Osteoblast (primary cell): ENCODE measurements around the gene GDPD4. TPM values are rescaled to one million over a fixed set of nuclear protein-coding genes. Genes with fewer than 3 reads are reported as not detected.

Experiments used
- DNase-seq: peaks from one replicate; pipeline ENCODE4 v3.0.0; 2011; ENCODE audit warnings: low spot score, mixed read lengths; ENCODE audit not compliant: insufficient read length; ENCODE audit errors: missing footprints
- H2AFZ ChIP-seq: 2 replicates; pipeline ENCODE4 v1.6.0; 2011; ENCODE audit warnings: mild to moderate bottlenecking, low read length
- H3K27ac ChIP-seq: 2 replicates; pipeline ENCODE4 v1.5.1; 2011; ENCODE audit warnings: mild to moderate bottlenecking, low read depth, low read length, moderate library complexity
- H3K27me3 ChIP-seq: 2 replicates; pipeline ENCODE4 v1.6.0; 2012; ENCODE audit warnings: mild to moderate bottlenecking, control low read depth, inconsistent platforms, low read length, moderate library complexity; ENCODE audit not compliant: insufficient read depth
- H3K36me3 ChIP-seq: 2 replicates; pipeline ENCODE4 v1.5.1; 2011; ENCODE audit warnings: mild to moderate bottlenecking, low read length, control low read depth, moderate library complexity; ENCODE audit not compliant: insufficient read depth
- H3K4me1 ChIP-seq: 2 replicates; pipeline ENCODE4 v1.5.1; 2011; ENCODE audit warnings: mild to moderate bottlenecking, low read length, control low read depth, moderate library complexity; ENCODE audit not compliant: insufficient read depth
- H3K4me2 ChIP-seq: 2 replicates; pipeline ENCODE4 v1.6.0; 2011; ENCODE audit warnings: mild to moderate bottlenecking, low read length; ENCODE audit not compliant: insufficient read depth
- H3K4me3 ChIP-seq: fragments of 200-600 bp; sonication (generic); 3 replicates; pipeline ENCODE4 v1.5.1; 2012; ENCODE audit warnings: mild to moderate bottlenecking, low read length, inconsistent platforms; ENCODE audit not compliant: insufficient read depth
- H3K79me2 ChIP-seq: 2 replicates; pipeline ENCODE4 v1.6.0; 2012; ENCODE audit warnings: mild to moderate bottlenecking, low read length, control low read depth, inconsistent platforms; ENCODE audit not compliant: insufficient read depth
- H3K9me3 ChIP-seq: 2 replicates; pipeline ENCODE4 v1.5.1; 2011; ENCODE audit warnings: low read depth, low read length, control low read depth
- H4K20me1 ChIP-seq: 2 replicates; pipeline ENCODE4 v1.6.0; 2012; ENCODE audit warnings: mild to moderate bottlenecking, low read length, control low read depth; ENCODE audit not compliant: insufficient read depth
- total RNA-seq: library from RNA; depleted of rRNA; stranded (reverse); fragments of >200 nt; gene quantifications from 2 replicates; pipeline ENCODE4 v1.2.3, GENCODE V29; 2012
- TF ChIP-seq, protein P1 (sequence below): IDR thresholded peaks from 2 replicates; pipeline ENCODE4 v1.5.1; 2011; ENCODE audit warnings: mild to moderate bottlenecking, low read depth, low read length, moderate library complexity; ENCODE audit errors: extremely low read depth

The GDPD4 gene
- total RNA-seq, 1 donor = not detected

DNA sequence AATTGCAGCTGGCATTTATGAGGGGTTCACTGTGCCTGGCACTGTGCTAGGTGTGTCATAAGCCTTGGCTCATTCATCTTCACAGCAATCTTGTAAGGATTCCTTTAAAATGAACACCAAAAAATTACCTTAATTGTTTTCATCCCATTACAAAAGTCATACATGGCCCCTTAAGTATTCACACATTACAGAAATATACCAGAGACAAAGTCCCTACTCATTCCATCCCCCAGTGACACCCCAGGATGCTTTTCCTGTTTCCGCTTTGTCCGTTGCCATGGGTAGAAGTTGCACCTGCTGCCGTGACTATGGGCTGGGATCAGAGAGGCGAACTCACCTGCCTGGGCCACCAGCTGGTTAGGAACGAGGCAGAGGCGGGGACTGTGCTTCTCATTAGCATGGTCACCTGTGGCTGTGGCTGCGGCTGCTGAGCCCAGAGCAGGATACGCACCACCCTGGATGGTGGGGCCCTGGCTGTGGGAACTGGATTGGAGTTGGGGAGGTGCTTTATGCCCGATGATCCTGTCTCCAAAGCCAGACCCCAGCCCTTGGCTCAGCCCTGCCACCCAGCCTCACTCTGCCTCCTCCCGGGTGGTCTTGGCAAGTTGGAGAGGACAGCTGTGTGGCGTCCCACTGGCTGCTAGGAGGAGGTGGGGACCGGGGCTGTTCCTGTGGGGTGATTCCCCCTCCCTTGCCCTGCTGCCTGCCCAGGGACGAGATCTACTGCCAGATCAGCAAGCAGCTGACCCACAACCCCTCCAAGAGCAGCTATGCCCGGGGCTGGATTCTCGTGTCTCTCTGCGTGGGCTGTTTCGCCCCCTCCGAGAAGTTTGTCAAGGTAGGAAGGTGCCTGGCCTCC is 112.6 kb downstream of the GDPD4 start:
- TF ChIP-seq, protein P1, sequence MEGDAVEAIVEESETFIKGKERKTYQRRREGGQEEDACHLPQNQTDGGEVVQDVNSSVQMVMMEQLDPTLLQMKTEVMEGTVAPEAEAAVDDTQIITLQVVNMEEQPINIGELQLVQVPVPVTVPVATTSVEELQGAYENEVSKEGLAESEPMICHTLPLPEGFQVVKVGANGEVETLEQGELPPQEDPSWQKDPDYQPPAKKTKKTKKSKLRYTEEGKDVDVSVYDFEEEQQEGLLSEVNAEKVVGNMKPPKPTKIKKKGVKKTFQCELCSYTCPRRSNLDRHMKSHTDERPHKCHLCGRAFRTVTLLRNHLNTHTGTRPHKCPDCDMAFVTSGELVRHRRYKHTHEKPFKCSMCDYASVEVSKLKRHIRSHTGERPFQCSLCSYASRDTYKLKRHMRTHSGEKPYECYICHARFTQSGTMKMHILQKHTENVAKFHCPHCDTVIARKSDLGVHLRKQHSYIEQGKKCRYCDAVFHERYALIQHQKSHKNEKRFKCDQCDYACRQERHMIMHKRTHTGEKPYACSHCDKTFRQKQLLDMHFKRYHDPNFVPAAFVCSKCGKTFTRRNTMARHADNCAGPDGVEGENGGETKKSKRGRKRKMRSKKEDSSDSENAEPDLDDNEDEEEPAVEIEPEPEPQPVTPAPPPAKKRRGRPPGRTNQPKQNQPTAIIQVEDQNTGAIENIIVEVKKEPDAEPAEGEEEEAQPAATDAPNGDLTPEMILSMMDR = no peak
- Histone ChIP-seq H3K36me3 (no peaks in the 10 kb centered on the region), H2AFZ (no peak overlapping the region), H3K27me3 (no peaks in the 10 kb centered on the region), H3K4me3 (no peak overlapping the region), H3K4me2 (no peak overlapping the region), H3K27ac (no peak overlapping the region), H3K4me1 (no peaks in the 10 kb centered on the region), H3K79me2 (no peaks in the 10 kb centered on the region), H3K9me3 (no peaks in the 10 kb centered on the region), H4K20me1 (no peaks in the 10 kb centered on the region)
- DNase-seq = no peak

DNA sequence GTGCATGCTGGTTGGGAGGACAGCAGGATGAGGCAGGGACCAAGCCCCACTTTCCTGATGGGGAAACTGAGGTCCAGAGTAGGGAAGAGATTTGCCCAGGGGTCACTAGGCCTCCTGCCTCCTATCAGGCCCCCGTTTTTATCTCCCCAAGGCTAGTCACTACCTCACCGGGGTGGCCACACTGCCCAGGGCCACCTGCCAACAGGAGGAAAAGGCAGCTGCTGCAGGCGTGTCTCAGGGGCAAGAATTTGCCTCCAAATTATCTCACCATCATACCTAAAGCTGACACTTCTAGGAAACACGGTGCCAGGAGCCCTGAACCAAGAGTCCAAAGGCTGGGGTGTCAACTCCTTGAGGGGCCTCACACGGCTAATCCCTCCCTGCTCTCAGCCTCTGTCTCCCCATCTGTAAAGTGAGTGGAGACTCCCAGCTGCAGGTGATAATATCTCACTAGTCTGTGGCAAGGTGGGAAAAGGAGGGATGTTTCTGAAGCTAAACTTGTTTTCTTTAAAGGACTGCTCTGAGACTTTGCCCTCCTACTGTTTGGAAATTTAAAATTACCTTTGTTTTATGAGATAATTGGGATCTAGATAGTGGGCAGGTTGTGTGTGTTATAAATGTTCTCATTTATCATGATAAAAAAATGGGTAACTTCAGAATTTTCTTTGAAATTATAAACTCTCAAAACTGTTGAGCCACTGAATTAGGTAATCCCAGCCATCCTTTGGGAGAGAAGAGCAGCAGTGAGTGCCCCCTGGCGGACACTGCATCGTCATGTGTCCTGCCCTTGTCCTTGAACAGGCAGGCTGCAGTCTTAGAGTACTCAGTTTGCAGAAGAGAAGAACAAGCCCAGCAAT is 113.5 kb downstream of the GDPD4 start:
- H3K27me3 ChIP-seq = no peaks in the 10 kb centered on the region
- H2AFZ ChIP-seq = no peak overlapping the region
- no peaks in the 10 kb centered on the region for H3K4me1 ChIP-seq
- H3K4me2 ChIP-seq = no peak overlapping the region
- peak; percentile 98 for DNase-seq
- H3K79me2 ChIP-seq = no peaks in the 10 kb centered on the region
- H3K27ac ChIP-seq = no peak overlapping the region
- TF ChIP-seq, protein P1 = peak; percentile 98
- H3K36me3 ChIP-seq = no peaks in the 10 kb centered on the region
- no peaks in the 10 kb centered on the region for H3K9me3 ChIP-seq
- no peaks in the 10 kb centered on the region for H4K20me1 ChIP-seq
- no peak overlapping the region for H3K4me3 ChIP-seq

DNA sequence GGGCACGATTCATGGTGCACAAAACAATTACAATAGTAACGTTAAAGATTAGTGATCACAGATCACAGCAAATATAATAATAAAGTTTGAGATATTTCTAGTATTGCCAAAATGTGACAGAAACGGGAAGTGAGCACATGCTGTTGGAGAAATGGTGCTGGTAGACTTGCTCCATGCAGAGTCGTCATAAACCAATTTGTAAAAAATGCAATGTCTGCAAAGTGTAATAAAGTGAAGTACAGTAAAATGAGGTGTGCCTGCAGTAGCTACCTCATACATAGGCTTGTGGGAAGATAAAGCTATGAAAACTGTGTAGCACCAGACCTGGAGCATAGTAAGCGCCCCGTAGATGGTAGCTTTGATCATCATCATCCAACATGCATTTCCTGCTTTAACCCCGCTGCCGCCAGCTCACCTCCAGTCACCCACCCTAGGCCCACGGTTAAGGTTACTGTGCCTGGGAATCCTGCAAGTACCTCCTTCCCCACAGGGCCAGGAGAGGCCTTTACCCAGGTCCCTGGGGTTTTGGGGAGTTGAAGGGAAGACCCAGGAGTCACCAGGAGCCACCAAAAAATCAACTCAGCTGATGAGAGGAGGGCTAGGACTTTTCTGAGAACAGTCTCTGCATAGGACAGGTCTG is 114.3 kb downstream of the GDPD4 start:
- Histone ChIP-seq H3K27ac (no peak overlapping the region), H3K36me3 (no peaks in the 10 kb centered on the region), H3K4me2 (no peak overlapping the region), H3K4me3 (no peak overlapping the region), H3K4me1 (no peaks in the 10 kb centered on the region), H3K27me3 (no peaks in the 10 kb centered on the region), H4K20me1 (no peaks in the 10 kb centered on the region), H3K9me3 (no peaks in the 10 kb centered on the region), H2AFZ (no peak overlapping the region), H3K79me2 (no peaks in the 10 kb centered on the region)
- DNase-seq = no peak
- TF ChIP-seq, protein P1 = no peak
